Neural crest cell (in vitro differentiated cells): Measurements from ENCODE around the gene EIF1AY. TPM values are rescaled to one million over a fixed set of nuclear protein-coding genes. Genes with fewer than 3 reads are reported as not detected.

ENCODE experiments used
- DNase-seq: peaks from one replicate; pipeline ENCODE4 v3.0.0; 2021; ENCODE audit warnings: low read depth, mixed read lengths, low spot score
- H3K27ac Mint-ChIP-seq: one replicate; pipeline ENCODE4 v1.8.0; 2021; ENCODE audit warnings: mild to moderate bottlenecking, mixed read lengths; ENCODE audit not compliant: unreplicated experiment
- H3K27me3 Mint-ChIP-seq: 2 replicates; pipeline ENCODE4 v1.8.0; 2021; ENCODE audit warnings: low read depth, mild to moderate bottlenecking, mixed read lengths
- H3K36me3 Mint-ChIP-seq: 2 replicates; pipeline ENCODE4 v1.8.0; 2021; ENCODE audit warnings: low read depth, mild to moderate bottlenecking, mixed read lengths
- H3K4me1 Mint-ChIP-seq: 2 replicates; pipeline ENCODE4 v1.8.0; 2021; ENCODE audit warnings: mixed read lengths
- H3K4me3 Mint-ChIP-seq: one replicate; pipeline ENCODE4 v1.8.0; 2021; ENCODE audit warnings: mild to moderate bottlenecking, mixed read lengths
- H3K9me3 Mint-ChIP-seq: 2 replicates; pipeline ENCODE4 v1.8.0; 2021; ENCODE audit warnings: mixed read lengths
- CTCF ChIP-seq: fragments of 200-600 bp; sonication (generic); conservative IDR thresholded peaks from 2 replicates; pipeline ENCODE4 v1.5.0; 2021; ENCODE audit warnings: antibody characterized with exemption, mild to moderate bottlenecking
- total RNA-seq: library from RNA; stranded (reverse); gene quantifications from 2 replicates; pipeline ENCODE4 v1.2.1, GENCODE V29; 2021

EIF1AY gene
- total RNA-seq, 1 donor from 2014 or later, result not detected

- H3K27me3 Mint-ChIP-seq, result no peaks in the 10 kb centered on the region
- no peaks in the 10 kb centered on the region for H3K36me3 Mint-ChIP-seq
- H3K4me1 Mint-ChIP-seq, result no peaks in the 10 kb centered on the region
- TF ChIP-seq CTCF, result no peak
- no peak overlapping the region for H3K4me3 Mint-ChIP-seq
- H3K9me3 Mint-ChIP-seq, result no peaks in the 10 kb centered on the region
- no peak overlapping the region for H3K27ac Mint-ChIP-seq
- DNase-seq, result no peak
Measured at GRCh38 chrY:20559873-20560512, 15.6 kb upstream of the EIF1AY start.

- Mint-ChIP-seq H3K36me3 (no peaks in the 10 kb centered on the region), H3K27me3 (no peaks in the 10 kb centered on the region), H3K4me3 (no peak overlapping the region), H3K4me1 (no peaks in the 10 kb centered on the region), H3K9me3 (no peaks in the 10 kb centered on the region), H3K27ac (no peak overlapping the region)
- DNase-seq, result no peak
- TF ChIP-seq CTCF, result no peak
Measured at GRCh38 chrY:20571306-20571705, 4.3 kb upstream of the EIF1AY start.

- H3K4me3 Mint-ChIP-seq, result no peak overlapping the region
- H3K4me1 Mint-ChIP-seq, result no peaks in the 10 kb centered on the region
- DNase-seq, result no peak
- H3K9me3 Mint-ChIP-seq, result no peaks in the 10 kb centered on the region
- H3K27me3 Mint-ChIP-seq, result no peaks in the 10 kb centered on the region
- no peak overlapping the region for H3K27ac Mint-ChIP-seq
- no peaks in the 10 kb centered on the region for H3K36me3 Mint-ChIP-seq
- TF ChIP-seq CTCF, result no peak
Measured at GRCh38 chrY:20576506-20576905, 930 bp downstream of the EIF1AY start.

- no peak overlapping the region for H3K27ac Mint-ChIP-seq
- H3K27me3 Mint-ChIP-seq, result no peaks in the 10 kb centered on the region
- no peak overlapping the region for H3K4me3 Mint-ChIP-seq
- no peaks in the 10 kb centered on the region for H3K36me3 Mint-ChIP-seq
- no peaks in the 10 kb centered on the region for H3K4me1 Mint-ChIP-seq
- H3K9me3 Mint-ChIP-seq, result no peaks in the 10 kb centered on the region
- DNase-seq, result no peak
- TF ChIP-seq CTCF, result no peak
Measured at GRCh38 chrY:20578206-20578605, 2.6 kb downstream of the EIF1AY start.

GRCh38 chrY:20581687-20582086 lies 6.1 kb downstream of the EIF1AY start:
- Mint-ChIP-seq H3K27ac (no peak overlapping the region), H3K4me3 (no peak overlapping the region), H3K4me1 (no peaks in the 10 kb centered on the region), H3K9me3 (no peaks in the 10 kb centered on the region), H3K36me3 (no peaks in the 10 kb centered on the region), H3K27me3 (no peaks in the 10 kb centered on the region)
- no peak for TF ChIP-seq CTCF
- no peak for DNase-seq
